ENCODE data around the gene PDE8B. TPM values are rescaled to one million over a fixed set of nuclear protein-coding genes. Genes with fewer than 3 reads are reported as not detected.

Gene PDE8B
- total RNA-seq, 1 experiment from 2014 or later: not detected

DNA sequence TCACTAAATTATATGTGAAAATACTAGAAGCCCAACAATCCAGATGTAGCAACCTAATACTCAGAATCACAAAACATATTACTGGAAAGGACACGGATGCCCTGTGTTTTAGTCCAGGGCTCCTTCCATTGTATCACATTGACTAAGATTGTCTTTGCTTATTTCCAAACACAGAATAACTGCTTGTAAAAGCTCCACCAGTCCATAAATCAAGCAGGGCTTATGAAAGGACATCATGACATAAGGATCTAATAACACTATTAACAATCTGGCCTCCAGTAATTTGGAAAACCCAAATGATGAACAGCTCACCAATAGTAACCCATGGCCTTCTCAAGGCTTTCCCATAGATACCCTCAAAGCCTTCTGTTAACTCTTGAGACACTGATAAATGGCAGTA lies 241.9 kb downstream of the PDE8B start:
- Histone ChIP-seq H3K27me3 (ENCODE audit: low read length) (no peaks in the 10 kb centered on the region), H3K9ac (ENCODE audit: low read length) (no peak overlapping the region), H3K9me2 (replicated peaks; ENCODE audit: low read length) (no peaks in the 10 kb centered on the region), H3K79me2 (ENCODE audit: low read length) (no peaks in the 10 kb centered on the region), H3K4me2 (ENCODE audit: low read length) (no peak overlapping the region), H3K4me1 (ENCODE audit: insufficient read depth, low read length) (no peaks in the 10 kb centered on the region), H3K36me3 (ENCODE audit: low read depth, low read length) (no peaks in the 10 kb centered on the region), H3F3A (ENCODE audit: low read length, unreplicated experiment) (no peaks in the 10 kb centered on the region), H3K27ac (ENCODE audit: low read length) (no peak overlapping the region), H4K20me1 (ENCODE audit: low read length) (no peaks in the 10 kb centered on the region), H3K4me3 (ENCODE audit: low read length) (no peak overlapping the region), H2AFZ (ENCODE audit: low read length) (no peak overlapping the region), H3K9me3 (ENCODE audit: low read length) (no peaks in the 10 kb centered on the region)
- no peak for ATAC-seq
- no peak for DNase-seq
- ChIA-PET CTCF (no interaction called here), POLR2A (ENCODE audit: unreplicated experiment) (no interaction called here)
- no TSS peak for BruUV-seq (replicated peaks)
- TF ChIP-seq EZH2phosphoT487 (IDR thresholded peaks at IDR 0.05; ENCODE audit: borderline replicate concordance, low read length) (no peak), EZH2 (IDR thresholded peaks at IDR 0.05; ENCODE audit: low read length, unreplicated experiment) (no peak)
- TF ChIP-seq, protein P1, sequence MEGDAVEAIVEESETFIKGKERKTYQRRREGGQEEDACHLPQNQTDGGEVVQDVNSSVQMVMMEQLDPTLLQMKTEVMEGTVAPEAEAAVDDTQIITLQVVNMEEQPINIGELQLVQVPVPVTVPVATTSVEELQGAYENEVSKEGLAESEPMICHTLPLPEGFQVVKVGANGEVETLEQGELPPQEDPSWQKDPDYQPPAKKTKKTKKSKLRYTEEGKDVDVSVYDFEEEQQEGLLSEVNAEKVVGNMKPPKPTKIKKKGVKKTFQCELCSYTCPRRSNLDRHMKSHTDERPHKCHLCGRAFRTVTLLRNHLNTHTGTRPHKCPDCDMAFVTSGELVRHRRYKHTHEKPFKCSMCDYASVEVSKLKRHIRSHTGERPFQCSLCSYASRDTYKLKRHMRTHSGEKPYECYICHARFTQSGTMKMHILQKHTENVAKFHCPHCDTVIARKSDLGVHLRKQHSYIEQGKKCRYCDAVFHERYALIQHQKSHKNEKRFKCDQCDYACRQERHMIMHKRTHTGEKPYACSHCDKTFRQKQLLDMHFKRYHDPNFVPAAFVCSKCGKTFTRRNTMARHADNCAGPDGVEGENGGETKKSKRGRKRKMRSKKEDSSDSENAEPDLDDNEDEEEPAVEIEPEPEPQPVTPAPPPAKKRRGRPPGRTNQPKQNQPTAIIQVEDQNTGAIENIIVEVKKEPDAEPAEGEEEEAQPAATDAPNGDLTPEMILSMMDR (conservative IDR thresholded peaks at IDR 0.05; ENCODE audit: low read depth, low read length): no peak
- intact Hi-C loops (cut with micrococcal nuclease): no loop called here

GRCh38 chr5:77454123-77454522 lies 243.6 kb downstream of the PDE8B start:
- TF ChIP-seq EZH2phosphoT487 (IDR thresholded peaks at IDR 0.05; ENCODE audit: borderline replicate concordance, low read length) (no peak), EZH2 (IDR thresholded peaks at IDR 0.05; ENCODE audit: low read length, unreplicated experiment) (no peak)
- TF ChIP-seq, protein P1 (conservative IDR thresholded peaks at IDR 0.05; ENCODE audit: low read depth, low read length): no peak
- no peaks in the 10 kb centered on the region for H4K20me1 ChIP-seq (ENCODE audit: low read length)
- CTCF ChIA-PET: no interaction called here
- H3K4me1 ChIP-seq (ENCODE audit: insufficient read depth, low read length): no peaks in the 10 kb centered on the region
- H3K79me2 ChIP-seq (ENCODE audit: low read length): no peaks in the 10 kb centered on the region
- no peaks in the 10 kb centered on the region for H3K9me2 ChIP-seq (replicated peaks; ENCODE audit: low read length)
- H3K36me3 ChIP-seq (ENCODE audit: low read depth, low read length): no peaks in the 10 kb centered on the region
- BruUV-seq (replicated peaks): no TSS peak
- H3K27me3 ChIP-seq (ENCODE audit: low read length): no peaks in the 10 kb centered on the region
- H2AFZ ChIP-seq (ENCODE audit: low read length): no peak overlapping the region
- H3K4me2 ChIP-seq (ENCODE audit: low read length): no peak overlapping the region
- H3F3A ChIP-seq (ENCODE audit: low read length, unreplicated experiment): no peaks in the 10 kb centered on the region
- H3K9ac ChIP-seq (ENCODE audit: low read length): no peak overlapping the region
- intact Hi-C loops (cut with micrococcal nuclease): no loop called here
- POLR2A ChIA-PET (ENCODE audit: unreplicated experiment): no interaction called here
- no peaks in the 10 kb centered on the region for H3K9me3 ChIP-seq (ENCODE audit: low read length)
- DNase-seq (no peak), ATAC-seq (no peak)
- H3K4me3 ChIP-seq (ENCODE audit: low read length): no peak overlapping the region
- H3K27ac ChIP-seq (ENCODE audit: low read length): no peak overlapping the region

GRCh38 chr5:77461287-77461686 lies 250.8 kb downstream of the PDE8B start:
- intact Hi-C loops (cut with micrococcal nuclease): no loop called here
- no peak overlapping the region for H2AFZ ChIP-seq (ENCODE audit: low read length)
- H3K4me3 ChIP-seq (ENCODE audit: low read length): no peak overlapping the region
- DNase-seq: no peak
- no peaks in the 10 kb centered on the region for H4K20me1 ChIP-seq (ENCODE audit: low read length)
- H3K27ac ChIP-seq (ENCODE audit: low read length): no peak overlapping the region
- no peaks in the 10 kb centered on the region for H3K9me2 ChIP-seq (replicated peaks; ENCODE audit: low read length)
- CTCF ChIA-PET: no interaction called here
- ATAC-seq: no peak
- H3K36me3 ChIP-seq (ENCODE audit: low read depth, low read length): no peaks in the 10 kb centered on the region
- TF ChIP-seq, protein P1 (conservative IDR thresholded peaks at IDR 0.05; ENCODE audit: low read depth, low read length): no peak
- no peak for TF ChIP-seq EZH2 (IDR thresholded peaks at IDR 0.05; ENCODE audit: low read length, unreplicated experiment)
- no peak for TF ChIP-seq EZH2phosphoT487 (IDR thresholded peaks at IDR 0.05; ENCODE audit: borderline replicate concordance, low read length)
- BruUV-seq (replicated peaks): no TSS peak
- no peaks in the 10 kb centered on the region for H3K4me1 ChIP-seq (ENCODE audit: insufficient read depth, low read length)
- no peak overlapping the region for H3K4me2 ChIP-seq (ENCODE audit: low read length)
- no peaks in the 10 kb centered on the region for H3K9me3 ChIP-seq (ENCODE audit: low read length)
- POLR2A ChIA-PET (ENCODE audit: unreplicated experiment): no interaction called here
- H3K27me3 ChIP-seq (ENCODE audit: low read length): no peaks in the 10 kb centered on the region
- no peaks in the 10 kb centered on the region for H3F3A ChIP-seq (ENCODE audit: low read length, unreplicated experiment)
- H3K79me2 ChIP-seq (ENCODE audit: low read length): no peaks in the 10 kb centered on the region
- H3K9ac ChIP-seq (ENCODE audit: low read length): no peak overlapping the region
